ENCODE measurements around the gene TGFB1. TPM values are rescaled to one million over a fixed set of nuclear protein-coding genes. Genes with fewer than 3 reads are reported as not detected.
A peak's percentile ranks its signal among the peaks of the same experiment; 100 is the strongest.

The TGFB1 gene
- total RNA-seq, 4 donors from 2014 or later: 11.4 to 26.9 (median 22.2) TPM

GRCh38 chr19:41327576-41328156 lies 26.1 kb downstream of the TGFB1 start:
- H3K4me3 ChIP-seq (ENCODE audit: low read depth, poor library complexity, severe bottlenecking): no peak overlapping the region
- peak; percentile 79 to 96 for DNase-seq (ENCODE audit: low spot score in 2 of 2)
- 24% methylated on average over 11 to 13 of the region's 33 CpGs for WGBS, 2 donors
- TF ChIP-seq CTCF (IDR thresholded peaks at IDR 0.05) (no peak), POLR2A (IDR thresholded peaks at IDR 0.05) (no peak)
- intact Hi-C loops (cut with DNase I; ENCODE audit: low total_unique reads): no loop called here

GRCh38 chr19:41327076-41327575 lies 26.6 kb downstream of the TGFB1 start:
- 30 to 48% methylated on average over 12 of the region's 13 CpGs for WGBS, 2 donors
- intact Hi-C loops (cut with DNase I; ENCODE audit: low total_unique reads): no loop called here
- DNase-seq (ENCODE audit: low spot score in 2 of 2): no peak
- TF ChIP-seq CTCF (IDR thresholded peaks at IDR 0.05): no peak
- no peak for TF ChIP-seq POLR2A (IDR thresholded peaks at IDR 0.05)
- no peak overlapping the region for H3K4me3 ChIP-seq (ENCODE audit: low read depth, poor library complexity, severe bottlenecking)

- 46 to 54% methylated on average over 17 to 19 of the region's 30 CpGs for WGBS, 2 donors
- H3K4me3 ChIP-seq (ENCODE audit: low read depth, poor library complexity, severe bottlenecking): no peak overlapping the region
- TF ChIP-seq POLR2A (IDR thresholded peaks at IDR 0.05) (no peak), CTCF (IDR thresholded peaks at IDR 0.05) (peak in 1 of 3 donors; percentile 35)
- intact Hi-C loops (cut with DNase I; ENCODE audit: low total_unique reads): no loop called here
- no peak for DNase-seq (ENCODE audit: low spot score in 2 of 2)
These were observed 27.6 kb downstream of the TGFB1 start for GRCh38 chr19:41325947-41326706.

DNA sequence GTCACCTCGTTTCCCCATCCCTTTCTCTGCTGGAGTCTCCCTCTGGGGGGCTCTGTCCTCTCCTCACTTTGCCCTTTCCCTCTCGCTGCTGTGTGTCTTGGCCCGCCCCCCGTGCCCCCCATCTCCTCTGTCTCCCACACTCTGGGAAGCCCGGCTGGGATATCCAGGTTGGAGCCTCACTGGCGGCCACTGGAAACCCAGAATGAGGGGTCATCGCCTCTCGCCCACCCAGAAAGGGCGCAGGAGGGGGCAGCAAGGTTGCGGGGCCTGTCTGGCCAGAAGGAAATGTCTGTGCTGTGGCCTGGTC lies 28.1 kb downstream of the TGFB1 start:
- intact Hi-C loops (cut with DNase I; ENCODE audit: low total_unique reads): no loop called here
- H3K4me3 ChIP-seq (ENCODE audit: low read depth, poor library complexity, severe bottlenecking): no peak overlapping the region
- DNase-seq (ENCODE audit: low spot score in 2 of 2): no peak
- WGBS, 2 donors: 18 to 43% methylated on average over 10 of the region's 10 CpGs
- TF ChIP-seq POLR2A (IDR thresholded peaks at IDR 0.05): no peak
- no peak for TF ChIP-seq CTCF (IDR thresholded peaks at IDR 0.05)

DNA sequence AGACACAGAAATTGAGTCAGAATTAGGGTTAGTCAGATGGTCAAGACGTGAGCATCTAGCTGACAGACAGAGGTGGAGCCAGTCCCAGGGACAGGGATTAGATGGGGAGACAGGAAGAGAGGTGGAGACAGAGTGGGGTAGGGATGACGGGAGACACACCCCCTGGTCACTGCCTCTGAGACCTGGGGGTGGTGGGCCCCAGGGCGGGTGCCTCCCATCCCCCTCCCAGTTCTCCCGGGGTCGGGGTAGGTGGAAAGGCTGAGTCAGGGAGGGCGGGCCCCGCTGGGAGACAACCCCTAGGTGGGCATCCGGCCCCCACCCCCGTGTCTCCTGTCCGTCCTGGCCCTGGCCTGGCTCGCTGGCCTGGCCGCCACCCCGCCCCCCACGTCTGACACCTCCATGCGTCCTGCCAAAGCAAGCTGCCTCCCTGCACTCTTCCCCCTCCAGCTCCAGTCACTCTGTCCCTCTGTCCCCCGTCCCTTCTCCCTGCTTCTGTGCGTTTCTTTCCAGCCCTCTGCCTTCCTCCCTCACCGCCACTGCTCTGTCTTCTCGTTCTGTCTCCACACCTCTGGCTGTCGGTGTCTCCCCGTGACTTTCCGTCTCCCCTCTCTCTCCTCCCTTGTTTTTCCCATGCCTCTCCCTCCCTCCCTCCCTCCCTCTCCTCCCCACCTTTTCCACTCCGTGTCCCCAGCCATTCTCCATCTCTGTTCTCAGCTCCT lies 28.6 kb downstream of the TGFB1 start:
- no peak overlapping the region for H3K4me3 ChIP-seq (ENCODE audit: low read depth, poor library complexity, severe bottlenecking)
- 23 to 37% methylated on average over 19 to 22 of the region's 23 CpGs for WGBS, 2 donors
- DNase-seq (ENCODE audit: low spot score in 2 of 2): peak; percentile 51 to 93
- TF ChIP-seq CTCF (IDR thresholded peaks at IDR 0.05) (no peak), POLR2A (IDR thresholded peaks at IDR 0.05) (no peak)
- intact Hi-C loops (cut with DNase I; ENCODE audit: low total_unique reads): no loop called here
